ENCODE results near the gene RGS7BP. TPM values are rescaled to one million over a fixed set of nuclear protein-coding genes. Genes with fewer than 3 reads are reported as not detected.

RGS7BP gene
- total RNA-seq, 1 experiment from 2014 or later, result 0.33 TPM

GRCh38 chr5:64532212-64532611 is 26.4 kb downstream of the RGS7BP start:
- no peaks in the 10 kb centered on the region for H3K23me2 ChIP-seq (ENCODE audit: insufficient read length, low read depth, low read length, poor library complexity, severe bottlenecking)
- H2BK5ac ChIP-seq (ENCODE audit: insufficient read length, low read length), result no peak overlapping the region
- H3K56ac ChIP-seq (ENCODE audit: insufficient read length, low read depth, low read length), result no peak overlapping the region
- no peak overlapping the region for H3K4ac ChIP-seq (ENCODE audit: low read depth, low read length)
- no peak for DNase-seq
- no peak overlapping the region for H4K5ac ChIP-seq (ENCODE audit: insufficient read length, low read depth, low read length)
- no peak overlapping the region for H3T11ph ChIP-seq (ENCODE audit: low read length)
- H3K79me1 ChIP-seq (ENCODE audit: insufficient read depth, low read depth, low read length, poor library complexity, severe bottlenecking), result no peaks in the 10 kb centered on the region
- no peak overlapping the region for H3K27ac ChIP-seq (ENCODE audit: insufficient read length, low read depth, low read length)
- no peak overlapping the region for H3K14ac ChIP-seq (ENCODE audit: insufficient read depth, low read length)
- H2AFZ ChIP-seq (ENCODE audit: low read length), result no peak overlapping the region
- no peaks in the 10 kb centered on the region for H3K27me3 Mint-ChIP-seq (ENCODE audit: low read depth)
- H3K4me2 ChIP-seq (ENCODE audit: insufficient read depth, insufficient read length, low read length), result no peak overlapping the region
- TF ChIP-seq CTCF (conservative IDR thresholded peaks at IDR 0.05), result no peak
- no peaks in the 10 kb centered on the region for H4K20me1 ChIP-seq (ENCODE audit: control insufficient read depth, insufficient read depth, insufficient read length)
- H3K9me3 ChIP-seq (ENCODE audit: control insufficient read depth, low read depth, low read length), result no peaks in the 10 kb centered on the region
- H3K27me3 ChIP-seq (ENCODE audit: insufficient read depth, low read length), result no peaks in the 10 kb centered on the region
- H3K4me3 Mint-ChIP-seq, result no peak overlapping the region
- H3K4me1 ChIP-seq (ENCODE audit: insufficient read depth, low read length), result peaks cover 2% of the 10 kb centered on the region
- no peak overlapping the region for H2BK15ac ChIP-seq (ENCODE audit: low read depth, low read length)
- no peak overlapping the region for H4K91ac ChIP-seq (ENCODE audit: insufficient read length, low read depth, low read length)
- no peak overlapping the region for H3K9ac ChIP-seq (ENCODE audit: extremely low read depth, insufficient read length, low read length)
- no peak overlapping the region for H3K23ac ChIP-seq (ENCODE audit: insufficient read length, low read depth, low read length)
- no peaks in the 10 kb centered on the region for H3K79me2 ChIP-seq (ENCODE audit: insufficient read depth, low read length)
- no peak overlapping the region for H2BK20ac ChIP-seq (ENCODE audit: low read depth, low read length, poor library complexity, severe bottlenecking)
- H4K8ac ChIP-seq (replicated peaks; ENCODE audit: insufficient read length, low read depth, low read length), result no peak overlapping the region
- no peak overlapping the region for H2BK120ac ChIP-seq (ENCODE audit: low read depth, low read length, poor library complexity, severe bottlenecking)
- no peak overlapping the region for H3K18ac ChIP-seq (ENCODE audit: insufficient read length, low read depth, low read length)
- no peak overlapping the region for H2AK5ac ChIP-seq (ENCODE audit: insufficient read length, low read length)
- H3K27ac Mint-ChIP-seq, result no peak overlapping the region
- H2BK12ac ChIP-seq (ENCODE audit: insufficient read length, low read depth, low read length), result no peak overlapping the region
- H3K9me3 Mint-ChIP-seq, result no peaks in the 10 kb centered on the region
- H3K4me1 Mint-ChIP-seq, result peaks cover 5 to 9% of the 10 kb centered on the region in 2 experiments
- H3K36me3 Mint-ChIP-seq (ENCODE audit: insufficient read depth in 1 of 3, low read depth in 3 of 3), result no peaks in the 10 kb centered on the region
- WGBS (ENCODE audit: extremely low coverage, insufficient read length, low lambda C conversion rate), result no CpG with 5 or more reads among the region's 2 CpGs

All from H9 (cell line).